GM13976 (cell line): Measurements from ENCODE around the gene PODXL2.

ENCODE experiments used
- DNase-seq: peaks from one replicate; pipeline ENCODE4 v3.0.0; 2012; ENCODE audit warnings: low spot score
- CTCF ChIP-seq: IDR thresholded peaks from 2 replicates; pipeline ENCODE4 v1.5.1; 2012; ENCODE audit warnings: borderline replicate concordance, mild to moderate bottlenecking; ENCODE audit not compliant: insufficient read depth; ENCODE audit errors: extremely low read depth, missing control alignments, control extremely low read depth
- in situ Hi-C: fragments of 300-500 bp; cut with MboI; formaldehyde crosslinking; loops from one replicate; pipeline ENCODE4 v1.12.0; 2022; ENCODE audit warnings: low sequenced_read_pairs, mixed read lengths, inconsistent platforms; ENCODE audit not compliant: unreplicated experiment

The PODXL2 gene

DNA sequence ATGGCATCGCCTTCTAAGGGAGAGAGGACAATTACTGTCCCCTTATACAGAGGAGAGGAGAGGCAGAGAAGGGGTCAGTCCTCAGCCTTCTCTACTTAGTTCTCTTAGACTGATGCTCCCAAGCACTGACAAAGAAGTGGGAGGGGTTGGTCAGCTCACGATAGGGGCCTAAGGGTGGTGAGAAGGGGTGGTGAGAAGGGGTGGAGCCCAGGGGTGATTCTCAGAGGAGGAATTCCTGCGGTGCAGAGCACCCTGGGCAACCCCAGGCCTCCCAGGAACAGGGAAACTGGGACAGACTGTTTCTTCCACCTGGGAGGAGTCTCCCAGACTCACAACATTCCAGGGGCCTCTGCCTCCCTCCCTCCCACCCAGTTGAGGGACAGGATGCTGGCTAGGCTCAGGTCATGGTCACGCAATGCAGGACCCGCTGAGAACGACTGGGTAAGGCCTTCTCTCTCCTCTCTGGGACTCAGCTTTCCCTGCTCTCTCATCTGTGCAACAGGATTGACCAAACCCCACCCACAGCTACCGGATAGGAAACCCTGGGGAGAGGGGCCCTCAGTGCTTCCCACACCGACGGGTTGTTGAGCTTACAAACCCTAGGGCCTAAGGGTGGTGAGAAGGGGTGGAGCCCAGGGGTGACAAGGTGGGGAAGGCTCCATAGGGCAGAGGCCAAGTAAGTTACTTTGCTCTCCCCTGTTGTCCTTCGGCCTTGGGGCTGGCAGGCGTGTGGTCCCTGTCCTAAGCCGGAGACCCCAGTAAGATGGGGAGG, 40.0 kb upstream of the PODXL2 start:
- no peak for DNase-seq
- in situ Hi-C loops: no loop called here

GRCh38 chr3:127589600-127590281, 39.2 kb upstream of the PODXL2 start:
- no peak for TF ChIP-seq CTCF
- in situ Hi-C loops: no loop called here
- no peak for DNase-seq

More for the DNA sequence above, 40.0 kb upstream of the PODXL2 start:
- TF ChIP-seq CTCF: no peak

DNA sequence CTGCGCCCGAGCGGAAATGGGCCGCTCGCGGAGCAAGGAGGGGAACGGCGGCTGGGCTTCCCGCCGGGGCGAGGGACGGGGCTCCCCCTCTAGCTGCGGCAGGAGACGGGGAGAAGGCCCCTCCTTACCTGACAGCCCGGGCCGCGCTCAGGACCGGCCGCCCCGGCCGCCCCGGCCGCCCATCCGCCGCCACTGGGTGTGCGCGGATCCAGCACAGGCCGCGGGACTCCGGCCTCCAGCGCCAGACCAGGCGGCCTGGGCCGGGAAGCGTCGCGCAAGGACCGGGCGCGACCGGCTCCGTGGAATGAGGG, 38.7 kb upstream of the PODXL2 start:
- in situ Hi-C loops: no loop called here

GRCh38 chr3:127590593-127591465, 38.2 kb upstream of the PODXL2 start, which contains the start of gene TPRA1:
Gene TPRA1, minus strand, starts transcription at chr3:127590733. Its CDS starts 10,587 bp downstream, at chr3:127580146.
- DNase-seq: peak; percentile 97
- TF ChIP-seq CTCF: peak; percentile 55
- in situ Hi-C loops: no loop called here

More for the DNA sequence above, 38.7 kb upstream of the PODXL2 start:
- no peak for TF ChIP-seq CTCF
- DNase-seq: peak; percentile 72

DNA sequence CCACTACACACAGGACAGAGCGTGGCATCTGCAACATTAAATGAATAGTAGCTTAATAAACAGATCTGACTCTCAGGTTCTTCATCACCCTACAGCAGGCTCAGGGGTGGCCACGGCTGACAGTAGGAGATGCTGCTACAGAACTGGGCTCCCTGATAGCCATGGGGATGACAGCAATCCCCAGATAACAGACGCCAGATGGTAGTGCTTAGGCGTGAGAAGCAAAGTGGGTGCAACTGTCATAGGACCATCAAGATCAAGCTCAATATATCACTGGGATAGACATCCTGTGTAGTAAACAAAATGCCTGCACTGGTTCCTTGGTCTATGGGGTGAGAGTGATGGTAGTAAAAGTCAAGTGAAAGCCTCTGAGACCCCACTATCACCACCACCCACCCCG, 35.8 kb upstream of the PODXL2 start:
- no peak for TF ChIP-seq CTCF
- DNase-seq: no peak

GRCh38 chr3:127595303-127595702, 33.7 kb upstream of the PODXL2 start:
- in situ Hi-C loops: no loop called here
- no peak for DNase-seq

More for the DNA sequence above, 35.8 kb upstream of the PODXL2 start:
- in situ Hi-C loops: no loop called here

More at GRCh38 chr3:127595303-127595702, 33.7 kb upstream of the PODXL2 start:
- no peak for TF ChIP-seq CTCF
